HCT116 (cell line): Measurements from ENCODE around the gene TRPT1. TPM values are rescaled to one million over a fixed set of nuclear protein-coding genes. Genes with fewer than 3 reads are reported as not detected.

Experiments used
- ATAC-seq: fragments of 200-7000 bp; cut with Tn5 transposase; 2 replicates; pipeline ENCODE4 v1.9.1; 2020; ENCODE audit warnings: mild to moderate bottlenecking, moderate library complexity
- BruUV-seq: library from RNA; stranded (reverse); fragments of 400-500 nt; replicated peaks from 2 replicates; lab custom pipeline; 2021; lab: Mats Ljungman, UMichigan
- CTCF ChIA-PET: fragments of 300-600 bp; sonication (Branson Sonifier 250); formaldehyde crosslinking; loops from one replicate; lab custom pipeline; 2021; ENCODE audit warnings: antibody characterized with exemption; lab: Charles Lee
- POLR2A ChIA-PET: fragments of 300-600, 350-600 bp; sonication (Branson Sonifier 250); formaldehyde crosslinking; loops from one replicate; lab custom pipeline; 2021; ENCODE audit warnings: antibody characterized with exemption; lab: Charles Lee
- RAD21 ChIA-PET, 2 experiments: fragments of 300-600 bp; sonication (Branson Sonifier 250); formaldehyde crosslinking; loops; one replicate each; lab custom pipeline; 2023; ENCODE audit warnings: low total read pairs in 2 of 2; ENCODE audit not compliant: uncharacterized antibody in 2 of 2, unreplicated experiment in 2 of 2, low non-redundant PET in 1 of 2; lab: Charles Lee
- DNase-seq: peaks from one replicate; pipeline ENCODE4 v3.0.0-alpha.2; 2010; ENCODE audit warnings: low read depth, low spot score
- H2AFZ ChIP-seq: fragments of 200-600 bp; shearing (Covaris generic), sonication (generic); 2 replicates; pipeline ENCODE4 v1.6.1; 2017; ENCODE audit warnings: low read depth, mixed run types, mixed read lengths, antibody characterized with exemption, low read length; ENCODE audit not compliant: poor library complexity, severe bottlenecking
- H3K27ac ChIP-seq: 2 replicates; pipeline ENCODE4 v1.5.1; 2012; ENCODE audit warnings: low read depth, low read length
- H3K27me3 ChIP-seq: fragments of 200-600 bp; sonication (generic); 2 replicates; pipeline ENCODE4 v1.6.1; 2016; ENCODE audit warnings: mixed run types, low read length, mixed read lengths; ENCODE audit not compliant: insufficient read depth
- H3K36me3 ChIP-seq, 2 experiments: fragments of 200-500 bp in 1 of 2; fragments of 200-600 bp in 1 of 2; sonication (Bioruptor generic) in 1 of 2; sonication (generic) in 1 of 2; 2 replicates each; pipeline versions ENCODE4 v1.5.1 to v1.6.1; 2014 to 2016; ENCODE audit warnings: low read length in 2 of 2, inconsistent platforms in 1 of 2, mixed read lengths in 1 of 2, mixed run types in 1 of 2; ENCODE audit not compliant: insufficient read depth in 2 of 2, control insufficient read depth in 1 of 2
- H3K4me1 ChIP-seq, 2 experiments: fragments of 200-600 bp in 1 of 2; sonication (generic) in 1 of 2; 2 replicates each; pipeline versions ENCODE4 v1.5.1 to v1.6.1; 2012 to 2017; ENCODE audit warnings: low read length in 2 of 2, inconsistent platforms in 1 of 2, mild to moderate bottlenecking in 1 of 2, mixed read lengths in 1 of 2, mixed run types in 1 of 2, moderate library complexity in 1 of 2; ENCODE audit not compliant: insufficient read depth in 2 of 2, control insufficient read depth in 1 of 2
- H3K4me2 ChIP-seq: fragments of 200-600 bp; sonication (generic); 2 replicates; pipeline ENCODE4 v1.6.1; 2017; ENCODE audit warnings: mixed run types, low read length, mixed read lengths
- H3K4me3 ChIP-seq, 2 experiments: fragments of 200-600 bp in 1 of 2; sonication (generic) in 1 of 2; replicated peaks in 1 of 2; 2 replicates each; pipeline ENCODE4 v1.5.1; 2011 to 2016; ENCODE audit warnings: low read length in 2 of 2, control low read depth in 1 of 2, low read depth in 1 of 2, mild to moderate bottlenecking in 1 of 2, mixed read lengths in 1 of 2, mixed run types in 1 of 2
- H3K79me2 ChIP-seq: fragments of 200-600 bp; sonication (generic); 2 replicates; pipeline ENCODE4 v1.6.1; 2017; ENCODE audit warnings: mild to moderate bottlenecking, mixed run types, low read length, moderate library complexity, mixed read lengths; ENCODE audit not compliant: insufficient read depth
- H3K9ac ChIP-seq: fragments of 200-600 bp; sonication (generic); 2 replicates; pipeline ENCODE4 v1.6.1; 2016; ENCODE audit warnings: low read length, mixed read lengths
- H3K9me2 ChIP-seq: fragments of 200-600 bp; sonication (generic), shearing (Covaris generic); 2 replicates; pipeline ENCODE4 v1.6.1; 2017; ENCODE audit warnings: mixed run types, mild to moderate bottlenecking, moderate library complexity; ENCODE audit not compliant: insufficient read depth
- H3K9me3 ChIP-seq, 2 experiments: fragments of 200-500 bp in 1 of 2; fragments of 200-600 bp in 1 of 2; sonication (Bioruptor generic) in 1 of 2; sonication (generic) in 1 of 2; 2 replicates each; pipeline ENCODE4 v1.6.1; 2014 to 2017; ENCODE audit warnings: low read length in 2 of 2, mixed read lengths in 2 of 2, inconsistent platforms in 1 of 2, low read depth in 1 of 2, mild to moderate bottlenecking in 1 of 2, mixed run types in 1 of 2, moderate library complexity in 1 of 2; ENCODE audit not compliant: control insufficient read depth in 1 of 2, insufficient read depth in 1 of 2
- H4K20me1 ChIP-seq: fragments of 200-600 bp; sonication (generic), shearing (Covaris generic); 2 replicates; pipeline ENCODE4 v1.6.1; 2017; ENCODE audit warnings: mixed run types, mild to moderate bottlenecking, moderate library complexity; ENCODE audit not compliant: insufficient read depth
- CEBPB ChIP-seq: IDR thresholded peaks from 2 replicates; pipeline ENCODE4 v1.6.1; 2012; ENCODE audit warnings: low read depth
- CTCF ChIP-seq, 3 experiments: fragments of 200-600 bp in 1 of 3; sonication (generic) in 1 of 3; IDR thresholded peaks in 2 of 3; conservative IDR thresholded peaks in 1 of 3; 2 replicates each; pipeline ENCODE4 v1.5.1; 2012 to 2017; ENCODE audit warnings: low read depth in 2 of 3, low read length in 2 of 3, antibody characterized with exemption in 1 of 3, borderline replicate concordance in 1 of 3, control low read depth in 1 of 3, mild to moderate bottlenecking in 1 of 3, mixed read lengths in 1 of 3, mixed run types in 1 of 3, moderate library complexity in 1 of 3; ENCODE audit not compliant: insufficient read depth in 1 of 3
- EGR1 ChIP-seq: IDR thresholded peaks from 2 replicates; pipeline ENCODE4 v1.6.1; 2012; ENCODE audit warnings: low read depth
- ELF1 ChIP-seq: IDR thresholded peaks from 2 replicates; pipeline ENCODE4 v1.6.1; 2012; ENCODE audit warnings: low read depth, borderline replicate concordance
- EZH2 ChIP-seq: fragments of 200-600 bp; sonication (generic); IDR thresholded peaks from 2 replicates; pipeline ENCODE4 v1.6.1; 2017; ENCODE audit warnings: antibody characterized with exemption, mixed run types
- FOSL1 ChIP-seq: IDR thresholded peaks from 2 replicates; pipeline ENCODE4 v1.6.1; 2012; ENCODE audit warnings: low read depth
- SP1 ChIP-seq: IDR thresholded peaks from 2 replicates; pipeline ENCODE4 v1.6.1; 2012; ENCODE audit warnings: low read depth
- TCF7L2 ChIP-seq: IDR thresholded peaks from 2 replicates; pipeline ENCODE4 v1.7.0; 2011; ENCODE audit warnings: borderline replicate concordance, inconsistent platforms; ENCODE audit not compliant: insufficient read depth, insufficient read length; ENCODE audit errors: extremely low read depth
- ZFX ChIP-seq: fragments of 450-650 bp; IDR thresholded peaks from 2 replicates; pipeline ENCODE4 v1.6.1; 2017
- intact Hi-C: fragments of 100-400 bp; cut with micrococcal nuclease; formaldehyde crosslinking; loops from 2 replicates; pipeline ENCODE4 v1.10.0; 2022
- total RNA-seq: library from RNA; stranded (reverse); gene quantifications from one replicate; pipeline ENCODE4 v1.2.1, GENCODE V29; 2021; ENCODE audit not compliant: unreplicated experiment

The TRPT1 gene
- total RNA-seq, 1 experiment from 2014 or later: 43.2 TPM

DNA sequence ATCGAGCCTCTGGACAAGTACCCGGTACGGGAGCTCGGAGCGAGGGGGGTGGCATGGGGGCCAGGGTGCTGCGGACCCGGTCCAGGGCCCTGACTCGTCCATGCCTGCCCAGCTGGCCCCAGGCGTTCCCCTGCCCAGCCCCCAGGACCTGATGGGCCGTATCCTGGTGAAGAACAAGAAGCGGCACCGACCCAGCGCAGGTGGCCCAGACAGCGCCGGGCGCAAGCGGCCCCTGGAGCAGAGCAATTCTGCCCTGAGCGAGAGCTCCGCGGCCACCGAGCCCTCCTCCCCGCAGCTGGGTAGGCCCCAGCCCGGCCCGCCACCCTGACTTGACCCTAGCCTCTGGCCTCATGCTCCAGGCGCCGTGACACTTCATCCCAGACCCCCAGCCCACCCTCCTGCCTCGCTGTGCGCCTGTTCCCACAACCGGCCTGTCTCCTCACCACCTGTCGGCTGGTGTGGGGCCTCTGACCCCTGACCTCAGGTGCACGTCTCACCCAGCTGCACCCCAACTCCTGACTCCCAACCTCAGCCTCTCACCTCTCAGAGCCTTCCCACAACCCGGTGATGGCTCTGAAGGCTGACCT is 33.1 kb upstream of the TRPT1 start:
- ATAC-seq: no peak
- CTCF ChIA-PET: no interaction called here
- Histone ChIP-seq H3K27me3 (no peaks in the 10 kb centered on the region), H3K79me2 (peaks cover 14% of the 10 kb centered on the region; the same call in 1 of the 2 replicates), H3K9me2 (no peaks in the 10 kb centered on the region), H2AFZ (no peak overlapping the region), H3K4me2 (no peak overlapping the region), H3K9me3 (no peaks in the 10 kb centered on the region), H3K9ac (no peak overlapping the region), H3K36me3 (peaks cover 30 to 67% of the 10 kb centered on the region in 2 experiments; a peak in 3 of 4 replicates), H3K4me1 (peaks cover 4 to 11% of the 10 kb centered on the region in 2 experiments; a peak in 3 of 4 replicates), H3K4me3 (no peak overlapping the region), H4K20me1 (no peaks in the 10 kb centered on the region), H3K27ac (no peak overlapping the region)
- RAD21 ChIA-PET: no interaction called here
- BruUV-seq: no TSS peak
- TF ChIP-seq CTCF (IDR thresholded peaks at IDR 0.05 in 2 of 3, conservative IDR thresholded peaks at IDR 0.05 in 1 of 3; ENCODE audit: borderline replicate concordance in 1 of 3, insufficient read depth in 1 of 3, low read depth in 2 of 3, low read length in 2 of 3): no peak
- no peak for TF ChIP-seq SP1
- TF ChIP-seq EGR1: no peak
- no peak for TF ChIP-seq FOSL1
- TF ChIP-seq TCF7L2: no peak
- TF ChIP-seq ZFX: no peak
- TF ChIP-seq EZH2: no peak
- TF ChIP-seq ELF1: no peak
- TF ChIP-seq CEBPB: no peak
- POLR2A ChIA-PET: no interaction called here
- intact Hi-C loops: no loop called here
- no peak for DNase-seq
